IMR-90 (cell line): ENCODE measurements around the gene TNFAIP8. TPM values are rescaled to one million over a fixed set of nuclear protein-coding genes. Genes with fewer than 3 reads are reported as not detected.

Source experiments
- ATAC-seq: fragments of 200-7000 bp; cut with Tn5 transposase; 2 replicates; pipeline ENCODE4 v1.9.1; 2020; ENCODE audit warnings: low read depth, mild to moderate bottlenecking, moderate library complexity
- BruUV-seq: library from RNA; stranded (reverse); fragments of 400-500 nt; replicated peaks from 2 replicates; lab custom pipeline; 2021; lab: Mats Ljungman, UMichigan
- CTCF ChIA-PET: fragments of 300-600 bp; formaldehyde crosslinking; extraction: SDS; loops from one replicate; lab custom pipeline; 2021; ENCODE audit warnings: antibody characterized with exemption; lab: Yijun Ruan, JAX
- POLR2A ChIA-PET: fragments of 300-600 bp; sonication (Branson Sonifier 250); formaldehyde crosslinking; loops from one replicate; lab custom pipeline; 2022; ENCODE audit warnings: antibody characterized with exemption; ENCODE audit not compliant: unreplicated experiment; lab: Charles Lee
- DNase-seq: peaks from one replicate; pipeline ENCODE4 v3.0.0; 2013
- H2AFZ ChIP-seq: replicated peaks from 2 replicates; pipeline ENCODE3; 2013; ENCODE audit warnings: low read length, mild to moderate bottlenecking; ENCODE audit not compliant: poor library complexity
- H2AK5ac ChIP-seq: 2 replicates; pipeline ENCODE4 v1.6.1; 2013; ENCODE audit warnings: low read depth, low read length, inconsistent platforms
- H2AK9ac ChIP-seq: replicated peaks from 2 replicates; pipeline ENCODE3; 2013; ENCODE audit warnings: mild to moderate bottlenecking, low read depth, low read length, moderate library complexity; ENCODE audit not compliant: poor library complexity
- H2BK120ac ChIP-seq: 2 replicates; pipeline ENCODE4 v1.6.1; 2013; ENCODE audit warnings: low read depth, low read length, inconsistent platforms
- H2BK15ac ChIP-seq: 3 replicates; pipeline ENCODE4 v1.6.1; 2013; ENCODE audit warnings: low read depth, low read length, inconsistent platforms
- H2BK20ac ChIP-seq: 2 replicates; pipeline ENCODE4 v1.6.1; 2013; ENCODE audit warnings: low read depth, mild to moderate bottlenecking, inconsistent platforms, low read length, moderate library complexity
- H2BK5ac ChIP-seq: 2 replicates; pipeline ENCODE4 v1.6.1; 2013; ENCODE audit warnings: mild to moderate bottlenecking, low read depth, low read length, inconsistent platforms; ENCODE audit not compliant: poor library complexity, severe bottlenecking
- H3K14ac ChIP-seq: replicated peaks from 2 replicates; pipeline ENCODE4 v1.6.1; 2013; ENCODE audit warnings: low read depth, low read length, inconsistent platforms
- H3K18ac ChIP-seq: 2 replicates; pipeline ENCODE4 v1.6.1; 2013; ENCODE audit warnings: low read depth, low read length, control low read depth
- H3K23ac ChIP-seq: 2 replicates; pipeline ENCODE4 v1.6.1; 2013; ENCODE audit warnings: low read depth, low read length, inconsistent platforms
- H3K27ac ChIP-seq: 2 replicates; pipeline ENCODE4 v1.5.1; 2013; ENCODE audit warnings: mild to moderate bottlenecking, control low read depth, low read length; ENCODE audit not compliant: insufficient read depth
- H3K27me3 ChIP-seq: 2 replicates; pipeline ENCODE4 v1.6.1; 2013; ENCODE audit warnings: low read length; ENCODE audit not compliant: control insufficient read depth, insufficient read depth
- H3K36me3 ChIP-seq: 2 replicates; pipeline ENCODE4 v1.6.1; 2013; ENCODE audit warnings: low read length, mixed read lengths; ENCODE audit not compliant: control insufficient read depth, insufficient read depth
- H3K4ac ChIP-seq: 2 replicates; pipeline ENCODE4 v1.6.1; 2013; ENCODE audit warnings: low read depth, low read length, inconsistent platforms
- H3K4me1 ChIP-seq: 2 replicates; pipeline ENCODE4 v1.6.1; 2013; ENCODE audit warnings: low read length, mixed read lengths; ENCODE audit not compliant: control insufficient read depth, insufficient read depth
- H3K4me2 ChIP-seq: 2 replicates; pipeline ENCODE4 v1.6.1; 2013; ENCODE audit warnings: low read depth, mild to moderate bottlenecking, control low read depth, low read length, moderate library complexity
- H3K4me3 ChIP-seq: 2 replicates; pipeline ENCODE4 v1.5.1; 2013; ENCODE audit warnings: low read depth, mild to moderate bottlenecking, control low read depth, low read length, moderate library complexity; ENCODE audit not compliant: insufficient read depth
- H3K56ac ChIP-seq: 2 replicates; pipeline ENCODE4 v1.6.1; 2013; ENCODE audit warnings: low read length, inconsistent platforms; ENCODE audit not compliant: insufficient read depth; ENCODE audit errors: extremely low read depth
- H3K79me1 ChIP-seq, 2 experiments: 2 replicates each; pipeline ENCODE4 v1.6.1; 2013; ENCODE audit warnings: low read length in 2 of 2, inconsistent platforms in 1 of 2, low read depth in 1 of 2
- H3K9ac ChIP-seq: 2 replicates; pipeline ENCODE4 v1.6.1; 2013; ENCODE audit warnings: low read depth, low read length, control low read depth
- H3K9me1 ChIP-seq: 2 replicates; pipeline ENCODE4 v1.6.1; 2013; ENCODE audit warnings: low read length, inconsistent platforms; ENCODE audit not compliant: insufficient read depth
- H3K9me3 ChIP-seq: 2 replicates; pipeline ENCODE4 v1.6.1; 2013; ENCODE audit warnings: low read length; ENCODE audit not compliant: control insufficient read depth, insufficient read depth
- H4K20me1 ChIP-seq: 2 replicates; pipeline ENCODE4 v1.6.1; 2013; ENCODE audit warnings: low read length, inconsistent platforms; ENCODE audit not compliant: insufficient read depth
- H4K5ac ChIP-seq: 2 replicates; pipeline ENCODE4 v1.6.1; 2013; ENCODE audit warnings: mild to moderate bottlenecking, low read depth, low read length, control low read depth
- H4K8ac ChIP-seq, 2 experiments: 2 replicates each; pipeline ENCODE4 v1.6.1; 2013; ENCODE audit warnings: low read depth in 2 of 2, low read length in 2 of 2, control low read depth in 1 of 2, inconsistent platforms in 1 of 2
- H4K91ac ChIP-seq: 2 replicates; pipeline ENCODE4 v1.6.1; 2013; ENCODE audit warnings: low read depth, low read length, inconsistent platforms; ENCODE audit not compliant: insufficient read depth
- BHLHE40 ChIP-seq: fragments of 150-350 bp; IDR thresholded peaks from 2 replicates; pipeline ENCODE4 v1.6.1; 2016; ENCODE audit warnings: mild to moderate bottlenecking, low read depth, low read length
- CEBPB ChIP-seq: IDR thresholded peaks from 2 replicates; pipeline ENCODE4 v1.6.1; 2012; ENCODE audit warnings: low read depth, low read length, improper control_type of control experiment
- CTCF ChIP-seq: conservative IDR thresholded peaks from 2 replicates; pipeline ENCODE4 v1.5.1; 2012; ENCODE audit warnings: mild to moderate bottlenecking, low read depth, low read length, improper control_type of control experiment
- ELK1 ChIP-seq: fragments of 150-350 bp; IDR thresholded peaks from 2 replicates; pipeline ENCODE4 v1.6.1; 2016; ENCODE audit warnings: low read depth, mild to moderate bottlenecking, low read length, moderate library complexity, borderline replicate concordance
- FOS ChIP-seq: fragments of 150-350 bp; IDR thresholded peaks from 2 replicates; pipeline ENCODE4 v1.6.1; 2016; ENCODE audit warnings: low read depth, low read length
- MAZ ChIP-seq: IDR thresholded peaks from 2 replicates; pipeline ENCODE4 v1.6.1; 2012; ENCODE audit warnings: low read depth, mild to moderate bottlenecking, low read length, improper control_type of control experiment, moderate library complexity, borderline replicate concordance
- MXI1 ChIP-seq: IDR thresholded peaks from 2 replicates; pipeline ENCODE4 v1.6.1; 2012; ENCODE audit warnings: low read depth, mild to moderate bottlenecking, low read length, moderate library complexity, borderline replicate concordance
- NFE2L2 ChIP-seq: fragments of 150-350 bp; IDR thresholded peaks from 2 replicates; pipeline ENCODE4 v1.6.1; 2016; ENCODE audit warnings: low read depth, mild to moderate bottlenecking, low read length
- POLR2A ChIP-seq: IDR thresholded peaks from 2 replicates; pipeline ENCODE4 v1.6.1; 2012; ENCODE audit warnings: mild to moderate bottlenecking, low read depth, low read length
- RAD21 ChIP-seq: IDR thresholded peaks from 2 replicates; pipeline ENCODE4 v1.6.1; 2012; ENCODE audit warnings: low read length, improper control_type of control experiment
- RCOR1 ChIP-seq: IDR thresholded peaks from 2 replicates; pipeline ENCODE4 v1.6.1; 2012; ENCODE audit warnings: mild to moderate bottlenecking, low read length, improper control_type of control experiment; ENCODE audit not compliant: insufficient replicate concordance
- RFX5 ChIP-seq: IDR thresholded peaks from 2 replicates; pipeline ENCODE4 v1.8.0; 2012; ENCODE audit warnings: low read depth, mild to moderate bottlenecking, low read length, moderate library complexity
- SMC3 ChIP-seq: fragments of 150-350 bp; IDR thresholded peaks from 2 replicates; pipeline ENCODE4 v1.6.1; 2016; ENCODE audit warnings: low read depth, mild to moderate bottlenecking, antibody characterized with exemption, low read length, moderate library complexity
- WGBS, 2 experiments: methylation state at CpG; one replicate each; pipeline versions ENCODE4 v1.1.5 to v1.1.7; 2013; ENCODE audit warnings: missing lambda C conversion rate in 2 of 2; ENCODE audit not compliant: insufficient read length in 1 of 2; ENCODE audit errors: extremely low coverage in 2 of 2; 5-methylcytosine and 5-hydroxymethylcytosine counted together
- dilution Hi-C: fragments of 300-500 bp; cut with HindIII; formaldehyde crosslinking; loops from one replicate; pipeline ENCODE4 v1.14.3; 2018; ENCODE audit warnings: low sequenced_read_pairs; ENCODE audit not compliant: unreplicated experiment
- in situ Hi-C: fragments of 300-500 bp; cut with MboI; formaldehyde crosslinking; loops from 3 replicates; pipeline ENCODE4 v1.14.3; 2019; ENCODE audit warnings: low sequenced_read_pairs, inconsistent platforms, mixed read lengths
- intact Hi-C: fragments of 100-400 bp; cut with micrococcal nuclease; formaldehyde crosslinking; loops from 2 replicates; pipeline ENCODE4 v1.10.0; 2022
- polyA plus RNA-seq, 3 experiments: library from polyadenylated mRNA; depleted of rRNA; stranded (reverse); fragments of >200 nt; gene quantifications; 2 replicates each; pipeline ENCODE4 v1.2.3, GENCODE V29; 2012; ENCODE audit warnings: low replicate concordance in 1 of 3
- total RNA-seq: library from RNA; depleted of rRNA; stranded (reverse); fragments of >200 nt; gene quantifications from 2 replicates; pipeline ENCODE4 v1.2.3, GENCODE V29; 2012
- TF ChIP-seq, protein P1 (sequence below): fragments of 150-350 bp; IDR thresholded peaks from 2 replicates; pipeline ENCODE4 v1.6.1; 2017; ENCODE audit warnings: mild to moderate bottlenecking, antibody characterized with exemption, low read length, low read depth

Gene TNFAIP8
- total and polyA plus RNA-seq, 2 of the 4 experiments (the other 2 are of a cell fraction) = 20.3 to 29.9 TPM

- no peak overlapping the region for H3K56ac ChIP-seq
- dilution Hi-C loops (no loop called here), in situ Hi-C loops (no loop called here), intact Hi-C loops (no loop called here)
- no peak overlapping the region for H2AK9ac ChIP-seq
- H2BK20ac ChIP-seq = no peak overlapping the region; the same call in 1 of the 2 replicates
- no CpG with 5 or more reads among the region's 3 CpGs for WGBS, 2 experiments
- no peak overlapping the region for H3K14ac ChIP-seq
- no peak overlapping the region for H2AFZ ChIP-seq
- no peaks in the 10 kb centered on the region for H4K20me1 ChIP-seq
- H2BK120ac ChIP-seq = no peak overlapping the region
- H3K23ac ChIP-seq = no peak overlapping the region
- H3K9ac ChIP-seq = no peak overlapping the region
- peak; percentile 65 for DNase-seq
- H3K4me3 ChIP-seq = no peak overlapping the region
- H4K8ac ChIP-seq = no peak overlapping the region
- peaks cover 9% of the 10 kb centered on the region for H3K4me1 ChIP-seq
- TF ChIP-seq, protein P1, sequence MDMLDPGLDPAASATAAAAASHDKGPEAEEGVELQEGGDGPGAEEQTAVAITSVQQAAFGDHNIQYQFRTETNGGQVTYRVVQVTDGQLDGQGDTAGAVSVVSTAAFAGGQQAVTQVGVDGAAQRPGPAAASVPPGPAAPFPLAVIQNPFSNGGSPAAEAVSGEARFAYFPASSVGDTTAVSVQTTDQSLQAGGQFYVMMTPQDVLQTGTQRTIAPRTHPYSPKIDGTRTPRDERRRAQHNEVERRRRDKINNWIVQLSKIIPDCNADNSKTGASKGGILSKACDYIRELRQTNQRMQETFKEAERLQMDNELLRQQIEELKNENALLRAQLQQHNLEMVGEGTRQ = no peak
- no peak for TF ChIP-seq SMC3
- no peak for TF ChIP-seq RFX5
- no peak for TF ChIP-seq CTCF
- no peak for TF ChIP-seq MXI1
- TF ChIP-seq FOS = no peak
- TF ChIP-seq CEBPB = no peak
- no peak for TF ChIP-seq MAZ
- TF ChIP-seq POLR2A = no peak
- TF ChIP-seq RAD21 = no peak
- TF ChIP-seq BHLHE40 = no peak
- TF ChIP-seq NFE2L2 = no peak
- no peak for TF ChIP-seq RCOR1
- TF ChIP-seq ELK1 = no peak
- H3K4ac ChIP-seq = no peak overlapping the region
- no peak overlapping the region for H3K4me2 ChIP-seq
- H4K91ac ChIP-seq = no peak overlapping the region
- no TSS peak for BruUV-seq
- no peak overlapping the region for H2BK5ac ChIP-seq
- H3K27ac ChIP-seq = no peak overlapping the region
- no peak overlapping the region for H2AK5ac ChIP-seq
- CTCF ChIA-PET = interaction anchor here (0.6 to 1.1 kb wide), 2 partner anchors 9 to 68 kb away, joined by 3 to 4 read pairs; no protein-coding TSS in a partner anchor
- H3K9me1 ChIP-seq = no peaks in the 10 kb centered on the region; the same call in 1 of the 2 replicates
- H2BK15ac ChIP-seq = no peak overlapping the region
- peak; percentile 25 for ATAC-seq
- POLR2A ChIA-PET = no interaction called here
- no peak overlapping the region; the same call in 1 of the 2 replicates for H3K18ac ChIP-seq
- H4K5ac ChIP-seq = peak overlapping the region; percentile 20; the same call in 1 of the 2 replicates
- H3K27me3 ChIP-seq = no peaks in the 10 kb centered on the region
- peaks cover 3 to 16% of the 10 kb centered on the region in 2 experiments; a peak in 3 of 4 replicates for H3K79me1 ChIP-seq
- no peaks in the 10 kb centered on the region for H3K36me3 ChIP-seq
- no peaks in the 10 kb centered on the region for H3K9me3 ChIP-seq
Observed at GRCh38 chr5:119343766-119344165, 12.1 kb upstream of the TNFAIP8 start.
